Loucy (cell line): ENCODE results near the gene C20orf202.

Experiments used
- EZH2phosphoT487 ChIP-seq: fragments of 200-600 bp; IDR thresholded peaks from 2 replicates; pipeline ENCODE4 v1.6.1; 2018; ENCODE audit warnings: antibody characterized with exemption, mild to moderate bottlenecking, moderate library complexity, borderline replicate concordance
- TF ChIP-seq, protein P1 (sequence below): fragments of 200-600 bp; sonication (generic); conservative IDR thresholded peaks from 2 replicates; pipeline ENCODE4 v1.5.1; 2014; ENCODE audit warnings: mild to moderate bottlenecking, antibody characterized with exemption, low read length

DNA sequence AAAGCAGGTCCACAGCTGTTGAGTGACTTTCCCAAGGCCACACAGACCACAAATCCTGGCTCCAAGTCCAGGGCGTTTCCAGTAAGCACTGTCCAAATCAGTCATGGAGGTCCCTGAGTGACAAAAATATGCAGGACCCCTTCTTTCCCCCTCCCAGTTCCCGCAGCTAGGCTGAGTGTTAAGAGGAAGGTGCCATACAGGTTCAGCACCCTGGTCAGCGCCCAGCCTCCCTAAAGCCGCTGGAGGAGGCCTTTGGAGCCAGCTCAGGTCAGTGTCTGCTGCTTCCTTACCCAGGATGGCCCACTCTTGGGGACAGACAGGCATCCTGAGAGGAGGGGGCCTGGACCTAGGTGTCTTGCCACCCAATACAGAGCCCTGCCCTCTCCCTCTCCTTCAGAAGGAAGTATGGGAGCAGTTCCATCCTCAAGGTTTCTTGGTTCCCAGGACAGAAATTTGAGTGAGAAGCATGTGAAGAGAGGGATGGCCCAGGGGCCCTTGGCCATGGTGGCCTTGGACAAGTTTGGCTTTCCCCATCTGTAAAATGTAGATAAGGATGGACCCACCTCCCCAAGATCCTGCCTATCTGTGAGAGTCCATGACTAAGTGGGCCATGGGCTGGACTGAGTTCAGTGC is 31.7 kb upstream of the C20orf202 start:
- TF ChIP-seq, protein P1, sequence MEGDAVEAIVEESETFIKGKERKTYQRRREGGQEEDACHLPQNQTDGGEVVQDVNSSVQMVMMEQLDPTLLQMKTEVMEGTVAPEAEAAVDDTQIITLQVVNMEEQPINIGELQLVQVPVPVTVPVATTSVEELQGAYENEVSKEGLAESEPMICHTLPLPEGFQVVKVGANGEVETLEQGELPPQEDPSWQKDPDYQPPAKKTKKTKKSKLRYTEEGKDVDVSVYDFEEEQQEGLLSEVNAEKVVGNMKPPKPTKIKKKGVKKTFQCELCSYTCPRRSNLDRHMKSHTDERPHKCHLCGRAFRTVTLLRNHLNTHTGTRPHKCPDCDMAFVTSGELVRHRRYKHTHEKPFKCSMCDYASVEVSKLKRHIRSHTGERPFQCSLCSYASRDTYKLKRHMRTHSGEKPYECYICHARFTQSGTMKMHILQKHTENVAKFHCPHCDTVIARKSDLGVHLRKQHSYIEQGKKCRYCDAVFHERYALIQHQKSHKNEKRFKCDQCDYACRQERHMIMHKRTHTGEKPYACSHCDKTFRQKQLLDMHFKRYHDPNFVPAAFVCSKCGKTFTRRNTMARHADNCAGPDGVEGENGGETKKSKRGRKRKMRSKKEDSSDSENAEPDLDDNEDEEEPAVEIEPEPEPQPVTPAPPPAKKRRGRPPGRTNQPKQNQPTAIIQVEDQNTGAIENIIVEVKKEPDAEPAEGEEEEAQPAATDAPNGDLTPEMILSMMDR = no peak
- TF ChIP-seq EZH2phosphoT487 = no peak
